ENCODE data around the gene PELO. TPM values are rescaled to one million over a fixed set of nuclear protein-coding genes. Genes with fewer than 3 reads are reported as not detected.

The PELO gene
- total RNA-seq, 4 donors from 2014 or later = 13.3 to 16.5 (median 13.9) TPM

DNA sequence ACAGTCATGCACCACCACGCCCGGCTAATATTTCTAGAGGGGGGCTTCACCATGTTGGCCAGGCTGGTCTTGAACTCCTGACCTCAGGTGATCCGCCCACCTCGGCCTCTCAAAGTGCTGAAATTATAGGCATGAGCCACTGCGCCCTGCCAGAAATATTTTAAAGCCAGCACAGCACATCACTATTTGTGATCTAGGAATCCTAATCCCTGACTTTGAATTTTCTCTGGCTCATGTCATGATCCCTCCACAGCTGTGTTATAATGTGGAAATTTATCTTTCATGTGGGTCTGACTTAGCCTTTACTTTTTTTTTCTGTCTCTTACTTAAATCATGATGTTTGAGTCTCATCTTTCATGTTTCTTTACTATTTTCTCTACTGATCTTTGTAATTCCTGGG is 18.7 kb upstream of the PELO start:
- no peak for TF ChIP-seq POLR2A (IDR thresholded peaks at IDR 0.05)
- TF ChIP-seq, protein P1, sequence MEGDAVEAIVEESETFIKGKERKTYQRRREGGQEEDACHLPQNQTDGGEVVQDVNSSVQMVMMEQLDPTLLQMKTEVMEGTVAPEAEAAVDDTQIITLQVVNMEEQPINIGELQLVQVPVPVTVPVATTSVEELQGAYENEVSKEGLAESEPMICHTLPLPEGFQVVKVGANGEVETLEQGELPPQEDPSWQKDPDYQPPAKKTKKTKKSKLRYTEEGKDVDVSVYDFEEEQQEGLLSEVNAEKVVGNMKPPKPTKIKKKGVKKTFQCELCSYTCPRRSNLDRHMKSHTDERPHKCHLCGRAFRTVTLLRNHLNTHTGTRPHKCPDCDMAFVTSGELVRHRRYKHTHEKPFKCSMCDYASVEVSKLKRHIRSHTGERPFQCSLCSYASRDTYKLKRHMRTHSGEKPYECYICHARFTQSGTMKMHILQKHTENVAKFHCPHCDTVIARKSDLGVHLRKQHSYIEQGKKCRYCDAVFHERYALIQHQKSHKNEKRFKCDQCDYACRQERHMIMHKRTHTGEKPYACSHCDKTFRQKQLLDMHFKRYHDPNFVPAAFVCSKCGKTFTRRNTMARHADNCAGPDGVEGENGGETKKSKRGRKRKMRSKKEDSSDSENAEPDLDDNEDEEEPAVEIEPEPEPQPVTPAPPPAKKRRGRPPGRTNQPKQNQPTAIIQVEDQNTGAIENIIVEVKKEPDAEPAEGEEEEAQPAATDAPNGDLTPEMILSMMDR (IDR thresholded peaks at IDR 0.05) = no peak
- intact Hi-C loops (cut with DNase I; ENCODE audit: low total_unique reads) = no loop called here
- no peak for DNase-seq (ENCODE audit: low spot score in 2 of 2)
- WGBS, 2 donors = 84 to 87% methylated on average over 5 of the region's 5 CpGs
- no peak overlapping the region for H3K4me3 ChIP-seq (ENCODE audit: low read depth, poor library complexity, severe bottlenecking)

DNA sequence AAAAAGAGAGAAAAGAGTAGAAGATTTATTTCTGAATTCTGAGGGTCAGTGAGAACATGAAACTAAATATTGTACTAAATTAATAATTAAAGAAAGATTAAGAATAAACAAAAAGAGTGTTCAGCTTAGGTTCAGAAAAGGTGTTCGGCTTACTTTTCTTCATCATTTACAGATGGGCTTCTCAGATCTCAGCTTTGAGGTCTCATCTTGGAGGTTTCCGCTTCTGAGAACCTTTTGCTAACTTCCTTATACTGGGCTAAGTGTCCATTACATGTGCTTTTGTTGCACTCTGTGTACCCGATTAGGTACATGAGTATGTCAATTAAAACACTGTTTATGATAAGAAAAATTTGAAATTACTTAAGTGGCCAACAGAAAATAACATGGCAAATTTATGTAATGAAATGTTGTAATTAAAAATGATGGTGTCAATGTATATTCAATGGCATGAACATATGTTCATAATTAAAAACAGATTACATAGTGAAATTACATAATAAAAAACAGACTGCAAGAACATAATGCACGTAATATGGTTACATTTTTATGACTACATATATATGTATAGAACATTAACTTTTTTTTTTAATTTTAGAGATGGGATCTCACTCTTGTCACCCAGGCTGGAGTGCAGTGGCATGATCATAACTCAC is 17.3 kb upstream of the PELO start:
- intact Hi-C loops (cut with DNase I; ENCODE audit: low total_unique reads) = no loop called here

DNA sequence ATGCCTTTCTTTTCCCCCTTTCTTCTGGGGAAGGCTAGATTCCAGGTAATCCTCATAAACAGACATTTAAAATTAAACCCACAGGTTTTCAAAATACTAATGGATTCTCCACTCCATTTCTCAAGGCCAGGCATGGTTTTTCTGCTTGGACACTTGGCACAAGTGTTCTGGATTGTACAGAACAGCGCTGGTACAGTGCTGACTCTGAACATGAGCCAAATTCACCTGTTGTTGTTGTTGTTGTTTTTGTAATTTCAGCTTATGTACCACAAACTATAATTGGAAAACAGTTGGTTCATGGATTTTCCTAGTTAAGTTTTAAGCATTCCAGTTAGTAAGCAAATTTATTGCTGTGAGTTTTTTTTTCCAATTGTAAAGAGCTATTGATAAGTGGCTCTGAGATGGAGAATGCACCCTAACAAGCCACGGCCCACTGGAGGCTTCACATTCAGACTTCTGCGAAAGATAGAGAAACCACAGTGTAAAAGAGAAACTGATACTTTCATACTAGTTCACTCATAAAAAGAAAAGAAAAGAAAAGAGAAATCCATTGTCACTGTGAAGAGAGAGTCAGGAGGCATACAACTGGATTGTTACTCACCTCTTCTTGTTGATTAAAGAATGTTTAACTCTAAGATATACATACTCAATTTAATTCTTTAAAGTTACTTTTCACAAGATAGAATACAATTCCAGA is 16.2 kb upstream of the PELO start:
- no peak overlapping the region for H3K4me3 ChIP-seq (ENCODE audit: low read depth, poor library complexity, severe bottlenecking)
- no peak for DNase-seq (ENCODE audit: low spot score in 2 of 2)
- intact Hi-C loops (cut with DNase I; ENCODE audit: low total_unique reads) = no loop called here
- no peak for TF ChIP-seq POLR2A (IDR thresholded peaks at IDR 0.05)
- TF ChIP-seq, protein P1 (IDR thresholded peaks at IDR 0.05) = no peak
- 81 to 90% methylated on average over 3 of the region's 3 CpGs for WGBS, 2 donors

More for the DNA sequence above, 17.3 kb upstream of the PELO start:
- 88 to 92% methylated on average over 4 of the region's 4 CpGs for WGBS, 2 donors
- H3K4me3 ChIP-seq (ENCODE audit: low read depth, poor library complexity, severe bottlenecking) = no peak overlapping the region
- TF ChIP-seq, protein P1 (IDR thresholded peaks at IDR 0.05) = no peak
- no peak for TF ChIP-seq POLR2A (IDR thresholded peaks at IDR 0.05)
- no peak for DNase-seq (ENCODE audit: low spot score in 2 of 2)

DNA sequence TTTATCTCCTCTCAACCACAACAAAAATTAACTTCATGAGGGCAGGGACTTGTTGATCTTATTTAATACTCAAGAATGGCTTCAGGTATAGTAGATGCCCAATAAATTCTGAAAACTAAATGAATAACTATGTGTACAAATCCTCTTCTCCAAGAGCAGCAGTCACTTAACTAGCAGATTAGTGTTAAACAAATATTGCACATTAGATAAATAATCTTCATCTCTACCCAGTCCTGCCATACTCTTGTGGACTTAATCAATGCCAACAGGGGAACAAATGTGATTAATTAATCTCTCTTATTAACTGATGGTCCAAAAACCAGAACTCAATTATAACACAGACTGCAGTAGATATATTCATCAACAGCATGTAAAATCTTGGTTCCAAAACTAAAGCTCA is 15.0 kb upstream of the PELO start:
- intact Hi-C loops (cut with DNase I; ENCODE audit: low total_unique reads) = no loop called here
- DNase-seq (ENCODE audit: low spot score in 2 of 2) = no peak
- no peak overlapping the region for H3K4me3 ChIP-seq (ENCODE audit: low read depth, poor library complexity, severe bottlenecking)
- TF ChIP-seq, protein P1 (IDR thresholded peaks at IDR 0.05) = no peak
- TF ChIP-seq POLR2A (IDR thresholded peaks at IDR 0.05) = no peak

DNA sequence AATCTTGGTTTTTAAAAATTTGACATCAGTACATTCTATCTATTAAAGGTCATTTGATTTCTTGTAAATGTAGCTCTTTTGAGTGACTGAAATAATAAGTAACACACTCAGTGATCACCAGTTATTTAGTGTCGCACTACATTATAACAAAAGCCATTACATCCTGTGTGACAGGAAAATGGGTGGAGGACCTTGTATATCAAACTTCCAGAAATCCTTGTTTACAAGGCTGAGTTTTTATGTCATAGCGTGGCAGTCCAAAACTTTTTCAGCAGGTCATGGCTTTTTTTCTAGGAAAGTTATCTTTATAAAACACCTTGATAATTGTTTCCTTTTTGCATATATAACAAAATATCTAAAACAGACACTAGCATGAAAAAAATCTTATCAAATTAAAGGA is 14.4 kb upstream of the PELO start:
- WGBS, 2 donors = 79 to 81% methylated on average over 2 of the region's 2 CpGs

More for the DNA sequence above, 14.4 kb upstream of the PELO start:
- intact Hi-C loops (cut with DNase I; ENCODE audit: low total_unique reads) = no loop called here
- no peak overlapping the region for H3K4me3 ChIP-seq (ENCODE audit: low read depth, poor library complexity, severe bottlenecking)
- no peak for DNase-seq (ENCODE audit: low spot score in 2 of 2)
- TF ChIP-seq, protein P1 (IDR thresholded peaks at IDR 0.05) = no peak
- TF ChIP-seq POLR2A (IDR thresholded peaks at IDR 0.05) = no peak
